NCI-H446 treated with DMSO at 0.1 percent for 48 hours (cell line): ENCODE measurements around the gene TCF7L2.

Experiments used
- DNase-seq: peaks from one replicate; lab custom pipeline; 2025; lab: John Stamatoyannopoulos, UW

Gene TCF7L2

GRCh38 chr10:112948196-112948595, 1.9 kb upstream of the TCF7L2 start:
- no peak for DNase-seq

DNA sequence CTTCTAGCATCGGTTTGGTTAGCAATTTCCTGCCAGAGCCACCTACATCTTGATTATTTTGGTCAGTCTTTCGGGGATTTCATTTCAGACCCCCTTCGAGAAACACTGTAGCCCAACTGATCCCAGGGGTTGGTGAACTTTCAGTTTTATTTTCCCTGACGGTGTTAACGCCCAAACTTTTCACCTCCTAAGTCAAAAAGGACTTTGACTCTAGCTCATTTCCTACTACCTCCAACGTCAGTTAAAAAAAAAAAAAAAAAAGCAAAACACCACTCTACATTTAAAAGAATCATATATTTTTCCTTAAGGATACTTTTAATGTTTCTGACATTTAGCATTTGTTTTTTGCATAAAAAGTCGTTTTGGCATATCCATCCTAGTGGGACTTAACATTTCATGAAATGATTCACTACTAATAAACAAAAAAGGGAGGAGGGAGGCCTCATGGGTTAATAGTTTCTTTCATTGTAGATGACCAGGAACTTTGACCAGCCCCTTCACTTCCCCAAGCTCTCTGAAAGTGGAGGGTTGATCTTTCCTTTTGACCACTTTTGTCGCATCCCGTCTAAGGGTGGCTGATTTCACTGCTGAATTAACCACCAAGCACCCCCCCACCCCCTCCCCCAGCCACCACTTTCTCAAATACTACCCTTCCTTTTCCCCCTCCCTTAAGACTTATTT, 764 bp upstream of the TCF7L2 start:
- DNase-seq = no peak

GRCh38 chr10:112950714-112951358, 789 bp downstream of the TCF7L2 start:
- DNase-seq = no peak

- DNase-seq = no peak
Observed at GRCh38 chr10:112951359-112952281, 1.6 kb downstream of the TCF7L2 start.

GRCh38 chr10:112952282-112953173, 2.5 kb downstream of the TCF7L2 start:
- no peak for DNase-seq

- DNase-seq = no peak
Observed at GRCh38 chr10:112953174-112954159, 3.4 kb downstream of the TCF7L2 start.

DNA sequence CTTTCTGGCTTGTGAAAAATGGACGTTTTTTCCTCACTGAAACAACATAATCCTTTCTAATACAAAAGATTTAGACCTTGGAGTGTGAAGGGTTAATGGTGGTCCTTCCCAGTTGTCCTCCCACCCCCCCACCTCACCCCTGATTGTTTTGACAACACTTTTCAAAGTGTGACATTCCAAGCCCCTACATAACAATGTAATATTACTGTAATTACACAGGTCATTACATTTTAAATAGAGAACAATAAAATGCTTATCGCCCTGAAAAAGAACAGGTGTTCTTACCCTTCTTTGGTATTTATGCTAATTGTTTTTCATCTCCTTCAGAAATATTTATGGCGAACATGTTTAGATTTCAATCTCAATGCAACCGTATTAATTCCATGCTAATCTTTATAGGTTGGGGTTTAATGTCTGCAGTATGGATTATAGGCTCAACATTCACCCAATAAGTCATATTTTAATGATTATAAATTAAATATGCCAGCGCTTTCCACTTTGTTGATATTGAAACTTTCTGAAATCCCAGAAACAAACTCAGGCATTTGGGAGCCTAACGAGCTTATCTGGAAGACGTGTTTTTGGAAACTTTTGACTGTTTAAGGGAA, 5.0 kb downstream of the TCF7L2 start:
- DNase-seq = no peak

DNA sequence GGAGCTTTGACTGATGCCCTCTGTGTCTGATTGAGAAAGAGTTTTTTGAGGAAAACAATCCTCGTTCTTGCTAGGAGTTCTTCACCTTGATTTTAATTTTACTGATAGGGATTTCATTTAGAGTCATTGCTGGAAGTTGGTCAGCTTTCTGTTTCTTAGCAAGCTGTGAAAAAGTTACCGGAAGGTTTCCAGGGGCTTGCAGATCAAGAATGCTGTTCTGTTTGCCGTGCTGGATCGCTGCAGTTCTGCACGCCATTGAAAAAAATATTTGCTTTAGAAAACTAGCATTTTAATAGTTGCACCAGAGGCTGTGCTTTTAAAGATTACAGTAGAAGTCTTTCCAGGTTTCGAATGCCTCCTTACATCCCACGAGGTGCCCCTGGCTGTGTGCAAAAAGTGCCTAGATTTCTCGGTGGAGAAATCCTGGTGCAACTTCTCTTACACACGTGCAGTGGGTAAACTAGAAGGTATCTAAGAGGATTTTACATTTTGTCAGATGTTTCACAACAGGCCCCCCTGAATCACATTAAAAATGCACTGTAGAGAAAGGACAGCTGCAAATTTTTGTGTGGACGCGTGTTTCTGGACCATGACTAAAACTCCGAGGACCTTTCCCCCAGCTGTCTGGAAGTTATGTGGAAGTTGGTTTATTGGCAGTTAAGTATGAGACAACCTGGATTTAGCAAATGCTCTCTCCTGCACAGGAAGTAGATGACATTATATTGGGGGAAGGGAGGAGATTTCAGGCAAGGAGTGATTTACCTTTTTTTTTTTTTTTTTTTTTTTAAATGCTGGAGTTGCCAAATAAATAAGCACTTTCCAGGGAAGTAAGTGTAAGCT, 5.8 kb downstream of the TCF7L2 start:
- no peak for DNase-seq

GRCh38 chr10:112956631-112957350, 6.7 kb downstream of the TCF7L2 start:
- DNase-seq = no peak

DNA sequence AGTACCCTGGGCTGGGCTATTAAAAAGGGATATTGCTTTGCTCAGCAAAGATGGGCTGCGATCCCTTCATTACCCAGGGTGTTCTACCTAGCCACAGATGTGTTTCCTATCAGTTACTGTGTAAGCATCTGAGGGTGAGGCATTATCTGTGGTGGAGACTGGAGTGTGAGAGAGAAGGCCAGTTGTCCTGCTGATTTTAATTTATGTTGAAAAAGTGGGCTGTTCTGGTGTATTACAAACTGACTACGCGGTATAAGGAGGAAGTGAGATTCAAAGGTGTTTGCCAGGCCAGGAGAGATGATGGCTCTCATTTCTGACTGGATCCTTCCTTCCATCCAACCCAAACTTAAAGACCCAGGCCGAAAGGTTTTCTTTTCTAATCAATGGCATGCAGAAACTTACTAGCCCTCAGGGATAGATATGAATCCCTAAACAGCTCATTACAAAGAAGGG, 7.6 kb downstream of the TCF7L2 start:
- DNase-seq = no peak

DNA sequence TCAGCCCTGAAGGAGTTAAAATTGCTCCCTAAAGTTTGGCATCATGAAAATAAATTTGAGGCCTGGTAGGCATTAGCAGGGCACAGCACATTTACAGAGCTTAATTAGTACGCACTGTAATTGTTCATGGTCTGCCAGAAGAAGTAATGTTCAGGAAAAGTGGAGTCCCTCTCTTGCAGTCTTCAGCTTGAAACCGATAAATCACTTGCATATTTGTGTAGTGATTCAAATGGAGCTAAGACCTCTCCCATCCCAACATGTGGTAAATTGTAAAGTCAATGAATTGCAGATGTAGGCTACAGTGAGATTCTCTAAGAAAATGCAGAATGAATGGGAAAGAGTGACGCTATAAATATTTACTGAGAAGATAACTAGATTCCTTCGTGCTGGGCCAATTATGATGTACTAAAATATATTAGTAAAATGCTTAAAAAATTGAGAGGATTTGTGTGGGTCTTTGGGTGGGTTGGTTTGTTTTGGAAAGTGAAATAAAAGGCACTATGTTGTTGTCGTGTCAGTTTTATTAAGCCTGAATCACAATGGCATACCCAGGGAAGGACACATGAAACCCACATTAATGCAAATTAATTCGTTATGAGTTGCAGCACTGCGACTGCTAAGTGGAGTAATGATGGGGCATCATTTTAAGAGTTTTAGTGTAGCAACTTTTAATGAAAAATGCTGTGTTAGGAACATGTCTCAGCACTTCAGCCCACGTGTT, 8.4 kb downstream of the TCF7L2 start:
- no peak for DNase-seq

GRCh38 chr10:112959207-112959838, 9.3 kb downstream of the TCF7L2 start:
- no peak for DNase-seq

DNA sequence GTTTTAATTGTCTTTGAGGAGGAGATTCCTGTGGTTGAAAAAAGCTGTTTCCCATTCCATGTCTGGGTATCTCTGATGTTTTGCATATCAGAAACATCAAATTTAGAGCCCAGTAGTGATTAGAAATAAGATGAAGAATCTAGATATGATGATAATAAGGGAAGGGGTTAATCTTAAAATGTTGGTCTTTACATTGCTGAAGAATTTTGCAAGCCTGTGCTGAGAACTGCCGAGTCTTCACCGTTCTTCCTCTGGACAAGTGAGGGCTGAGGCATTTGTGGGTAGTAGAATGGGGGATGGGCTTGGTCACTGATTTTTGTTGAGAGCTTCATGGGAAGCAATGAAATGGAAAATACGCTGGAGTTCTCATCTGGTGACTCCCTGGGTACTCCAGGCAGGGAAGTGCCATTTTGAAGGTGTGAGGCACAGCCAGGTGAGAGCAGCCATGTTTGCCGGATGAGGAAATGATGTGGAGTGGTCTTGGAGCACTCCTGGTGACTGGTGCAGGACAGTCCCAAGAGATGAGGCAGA, 10.2 kb downstream of the TCF7L2 start:
- DNase-seq = no peak

GRCh38 chr10:112961609-112962008, 11.6 kb downstream of the TCF7L2 start:
- DNase-seq = no peak

GRCh38 chr10:112962343-112962742, 12.3 kb downstream of the TCF7L2 start:
- no peak for DNase-seq

DNA sequence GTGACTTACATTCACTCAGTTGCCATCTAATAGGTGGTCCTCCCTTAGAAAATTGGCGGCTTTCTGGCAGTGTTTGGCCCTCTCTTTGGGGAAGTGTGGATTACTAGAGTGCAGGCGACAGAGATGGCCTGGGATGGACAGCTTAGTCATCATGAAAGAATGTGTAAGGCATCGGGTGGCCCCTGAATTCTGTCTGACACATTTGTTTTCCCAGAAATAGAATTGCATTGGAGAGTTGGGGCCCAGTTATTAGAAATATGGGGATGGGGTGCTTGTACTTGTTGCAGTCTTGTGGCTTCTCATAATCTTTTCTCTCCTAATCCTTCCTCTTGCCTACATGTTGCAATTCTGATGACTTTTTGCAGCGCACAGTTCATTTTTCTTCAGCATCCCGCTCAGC, 13.8 kb downstream of the TCF7L2 start:
- no peak for DNase-seq

DNA sequence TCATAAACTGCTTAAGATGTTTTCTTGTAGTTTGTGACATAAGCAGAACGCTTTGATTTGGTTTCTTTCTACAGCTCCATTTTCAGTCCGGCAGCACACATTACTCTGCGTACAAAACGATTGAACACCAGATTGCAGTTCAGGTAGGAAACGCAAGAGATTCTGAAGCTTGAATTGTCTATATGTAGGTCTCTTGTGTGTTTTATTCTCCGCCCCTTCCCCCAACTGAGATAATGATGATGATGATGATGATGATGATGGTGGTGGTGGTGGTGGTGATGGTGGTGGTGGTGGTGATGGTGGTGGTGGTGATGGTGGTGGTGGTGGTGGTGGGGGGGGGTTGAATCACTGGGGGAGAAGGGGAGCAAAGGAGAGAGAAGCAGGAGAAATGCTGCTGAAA, 14.4 kb downstream of the TCF7L2 start:
- no peak for DNase-seq
